ENCODE measurements around the gene AFF1. TPM values are rescaled to one million over a fixed set of nuclear protein-coding genes. Genes with fewer than 3 reads are reported as not detected.

The AFF1 gene
- total and polyA plus RNA-seq, 2 experiments from 2014 or later: 31.9 to 38.7 TPM

DNA sequence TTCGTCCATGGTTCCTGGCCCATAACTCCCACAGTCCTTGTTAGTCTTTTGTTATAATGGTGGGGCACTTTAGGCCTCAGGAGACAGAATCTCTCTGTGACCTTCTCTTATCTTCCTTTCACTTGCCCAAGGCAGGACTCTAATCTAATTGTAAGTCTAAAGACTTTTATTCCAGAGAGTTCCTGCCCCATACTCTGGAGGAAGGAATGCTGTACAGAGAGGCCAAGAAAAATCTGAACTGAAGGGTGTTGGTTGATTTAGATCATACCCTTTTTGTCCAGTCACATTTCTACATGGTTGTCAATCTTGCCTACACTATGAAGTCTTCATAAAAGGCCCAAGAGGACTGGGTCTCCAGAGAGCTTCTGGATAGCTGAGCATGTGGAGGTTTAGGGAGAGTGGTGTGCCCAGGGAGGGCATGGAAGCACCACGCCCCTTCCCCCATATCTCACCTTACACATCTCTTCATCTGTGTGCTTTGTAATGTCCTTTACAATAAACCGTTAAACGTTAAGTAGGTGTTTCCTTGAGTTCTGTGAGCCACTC, 84.5 kb downstream of the AFF1 start:
- DNase-seq (ENCODE audit: low spot score): no peak
- Histone ChIP-seq H3K4me2 (no peak overlapping the region), H3K4me1 (ENCODE audit: insufficient read depth) (peaks cover 47% of the 10 kb centered on the region), H3K27me3 (no peaks in the 10 kb centered on the region), H3K79me2 (peaks cover 98% of the 10 kb centered on the region), H3K9me3 (ENCODE audit: low read depth) (no peaks in the 10 kb centered on the region), H3K27ac (peak overlapping the region; percentile 41), H3K4me3 (no peak overlapping the region), H2AFZ (no peak overlapping the region), H3K9me2 (replicated peaks; ENCODE audit: insufficient read depth) (no peaks in the 10 kb centered on the region), H4K20me1 (ENCODE audit: insufficient read depth, poor library complexity, severe bottlenecking) (peaks cover 4% of the 10 kb centered on the region), H3K36me3 (replicated peaks; ENCODE audit: insufficient read depth, low read depth) (no peaks in the 10 kb centered on the region)
- TF ChIP-seq, protein P1, sequence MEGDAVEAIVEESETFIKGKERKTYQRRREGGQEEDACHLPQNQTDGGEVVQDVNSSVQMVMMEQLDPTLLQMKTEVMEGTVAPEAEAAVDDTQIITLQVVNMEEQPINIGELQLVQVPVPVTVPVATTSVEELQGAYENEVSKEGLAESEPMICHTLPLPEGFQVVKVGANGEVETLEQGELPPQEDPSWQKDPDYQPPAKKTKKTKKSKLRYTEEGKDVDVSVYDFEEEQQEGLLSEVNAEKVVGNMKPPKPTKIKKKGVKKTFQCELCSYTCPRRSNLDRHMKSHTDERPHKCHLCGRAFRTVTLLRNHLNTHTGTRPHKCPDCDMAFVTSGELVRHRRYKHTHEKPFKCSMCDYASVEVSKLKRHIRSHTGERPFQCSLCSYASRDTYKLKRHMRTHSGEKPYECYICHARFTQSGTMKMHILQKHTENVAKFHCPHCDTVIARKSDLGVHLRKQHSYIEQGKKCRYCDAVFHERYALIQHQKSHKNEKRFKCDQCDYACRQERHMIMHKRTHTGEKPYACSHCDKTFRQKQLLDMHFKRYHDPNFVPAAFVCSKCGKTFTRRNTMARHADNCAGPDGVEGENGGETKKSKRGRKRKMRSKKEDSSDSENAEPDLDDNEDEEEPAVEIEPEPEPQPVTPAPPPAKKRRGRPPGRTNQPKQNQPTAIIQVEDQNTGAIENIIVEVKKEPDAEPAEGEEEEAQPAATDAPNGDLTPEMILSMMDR (IDR thresholded peaks at IDR 0.05; ENCODE audit: poor library complexity): no peak
- TF ChIP-seq EZH2 (IDR thresholded peaks at IDR 0.05; ENCODE audit: borderline replicate concordance) (no peak), EZH2phosphoT487 (IDR thresholded peaks at IDR 0.05; ENCODE audit: low read depth, severe bottlenecking, unreplicated experiment) (no peak)
- WGBS (ENCODE audit: low lambda C conversion rate, missing lambda C conversion rate): 74% methylated on average over 4 of the region's 4 CpGs

GRCh38 chr4:87019898-87020297, 85.1 kb downstream of the AFF1 start:
- H3K79me2 ChIP-seq: peaks cover 98% of the 10 kb centered on the region
- H3K4me2 ChIP-seq: no peak overlapping the region
- H2AFZ ChIP-seq: no peak overlapping the region
- peaks cover 5% of the 10 kb centered on the region for H4K20me1 ChIP-seq (ENCODE audit: insufficient read depth, poor library complexity, severe bottlenecking)
- H3K4me3 ChIP-seq: no peak overlapping the region
- H3K27me3 ChIP-seq: no peaks in the 10 kb centered on the region
- DNase-seq (ENCODE audit: low spot score): no peak
- peak overlapping the region; percentile 41 for H3K27ac ChIP-seq
- no peak for TF ChIP-seq EZH2phosphoT487 (IDR thresholded peaks at IDR 0.05; ENCODE audit: low read depth, severe bottlenecking, unreplicated experiment)
- TF ChIP-seq, protein P1 (IDR thresholded peaks at IDR 0.05; ENCODE audit: poor library complexity): no peak
- H3K36me3 ChIP-seq (replicated peaks; ENCODE audit: insufficient read depth, low read depth): no peaks in the 10 kb centered on the region
- H3K9me3 ChIP-seq (ENCODE audit: low read depth): no peaks in the 10 kb centered on the region
- H3K4me1 ChIP-seq (ENCODE audit: insufficient read depth): peaks cover 41% of the 10 kb centered on the region
- WGBS (ENCODE audit: low lambda C conversion rate, missing lambda C conversion rate): 62% methylated on average over 2 of the region's 2 CpGs
- no peaks in the 10 kb centered on the region for H3K9me2 ChIP-seq (replicated peaks; ENCODE audit: insufficient read depth)

DNA sequence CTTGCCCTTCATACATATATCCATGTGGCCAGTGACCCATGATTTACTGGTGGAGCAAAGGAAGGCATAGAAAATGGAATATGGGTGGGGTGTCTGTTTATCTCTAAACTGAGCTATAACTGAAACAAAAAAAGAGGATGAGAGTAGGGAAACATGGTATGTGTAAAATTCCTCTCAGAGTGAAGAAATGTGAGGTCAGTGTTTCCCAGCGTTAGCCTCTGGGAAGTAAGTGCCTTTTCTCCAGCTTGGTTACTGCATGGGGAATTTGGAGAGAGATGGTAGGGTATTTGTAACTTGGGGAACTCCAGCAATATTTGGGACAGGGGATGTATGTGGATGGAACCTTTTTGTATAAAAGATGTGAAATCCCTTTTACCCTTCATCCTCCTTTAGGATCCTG, 89.4 kb downstream of the AFF1 start:
- H3K36me3 ChIP-seq (replicated peaks; ENCODE audit: insufficient read depth, low read depth): no peaks in the 10 kb centered on the region
- peaks cover 28% of the 10 kb centered on the region for H3K4me1 ChIP-seq (ENCODE audit: insufficient read depth)
- H3K4me2 ChIP-seq: no peak overlapping the region
- TF ChIP-seq EZH2phosphoT487 (IDR thresholded peaks at IDR 0.05; ENCODE audit: low read depth, severe bottlenecking, unreplicated experiment) (no peak), EZH2 (IDR thresholded peaks at IDR 0.05; ENCODE audit: borderline replicate concordance) (no peak)
- TF ChIP-seq, protein P1 (IDR thresholded peaks at IDR 0.05; ENCODE audit: poor library complexity): no peak
- no peaks in the 10 kb centered on the region for H3K27me3 ChIP-seq
- 62% methylated on average over 1 of the region's 1 CpG for WGBS (ENCODE audit: low lambda C conversion rate, missing lambda C conversion rate)
- no peak for DNase-seq (ENCODE audit: low spot score)
- H4K20me1 ChIP-seq (ENCODE audit: insufficient read depth, poor library complexity, severe bottlenecking): peaks cover 26% of the 10 kb centered on the region
- no peaks in the 10 kb centered on the region for H3K9me2 ChIP-seq (replicated peaks; ENCODE audit: insufficient read depth)
- H3K27ac ChIP-seq: no peak overlapping the region
- H2AFZ ChIP-seq: no peak overlapping the region
- peaks cover 98% of the 10 kb centered on the region for H3K79me2 ChIP-seq
- H3K9me3 ChIP-seq (ENCODE audit: low read depth): no peaks in the 10 kb centered on the region
- H3K4me3 ChIP-seq: no peak overlapping the region
